GM12873 (cell line): Measurements from ENCODE around the gene SCIN.

Experiments used
- TF ChIP-seq, protein P1 (sequence below): IDR thresholded peaks from 2 replicates; pipeline ENCODE4 v1.5.1; 2012; ENCODE audit warnings: low read depth, mild to moderate bottlenecking, moderate library complexity, low read length, control low read depth; ENCODE audit not compliant: insufficient read depth; ENCODE audit errors: missing control alignments

The SCIN gene

DNA sequence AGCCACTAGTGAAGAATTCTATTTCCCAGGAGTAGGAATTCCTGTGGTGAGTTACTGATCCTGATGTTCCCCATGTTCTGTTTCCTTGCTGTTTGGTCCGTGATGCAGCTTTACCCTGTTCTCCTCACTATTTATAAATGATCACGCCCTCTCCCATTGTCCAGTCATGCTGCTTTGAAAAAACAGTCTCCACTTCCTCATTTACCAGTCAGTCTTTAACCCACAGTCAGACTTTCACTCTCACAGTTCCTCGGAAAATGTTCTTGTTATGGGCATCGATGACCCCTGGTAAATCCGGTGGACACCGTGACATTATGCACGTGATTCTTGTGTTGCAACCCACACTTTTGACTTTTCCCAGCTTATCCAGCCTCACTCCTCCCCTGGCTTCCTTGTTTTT is 14.4 kb downstream of the SCIN start:
- TF ChIP-seq, protein P1, sequence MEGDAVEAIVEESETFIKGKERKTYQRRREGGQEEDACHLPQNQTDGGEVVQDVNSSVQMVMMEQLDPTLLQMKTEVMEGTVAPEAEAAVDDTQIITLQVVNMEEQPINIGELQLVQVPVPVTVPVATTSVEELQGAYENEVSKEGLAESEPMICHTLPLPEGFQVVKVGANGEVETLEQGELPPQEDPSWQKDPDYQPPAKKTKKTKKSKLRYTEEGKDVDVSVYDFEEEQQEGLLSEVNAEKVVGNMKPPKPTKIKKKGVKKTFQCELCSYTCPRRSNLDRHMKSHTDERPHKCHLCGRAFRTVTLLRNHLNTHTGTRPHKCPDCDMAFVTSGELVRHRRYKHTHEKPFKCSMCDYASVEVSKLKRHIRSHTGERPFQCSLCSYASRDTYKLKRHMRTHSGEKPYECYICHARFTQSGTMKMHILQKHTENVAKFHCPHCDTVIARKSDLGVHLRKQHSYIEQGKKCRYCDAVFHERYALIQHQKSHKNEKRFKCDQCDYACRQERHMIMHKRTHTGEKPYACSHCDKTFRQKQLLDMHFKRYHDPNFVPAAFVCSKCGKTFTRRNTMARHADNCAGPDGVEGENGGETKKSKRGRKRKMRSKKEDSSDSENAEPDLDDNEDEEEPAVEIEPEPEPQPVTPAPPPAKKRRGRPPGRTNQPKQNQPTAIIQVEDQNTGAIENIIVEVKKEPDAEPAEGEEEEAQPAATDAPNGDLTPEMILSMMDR: no peak

DNA sequence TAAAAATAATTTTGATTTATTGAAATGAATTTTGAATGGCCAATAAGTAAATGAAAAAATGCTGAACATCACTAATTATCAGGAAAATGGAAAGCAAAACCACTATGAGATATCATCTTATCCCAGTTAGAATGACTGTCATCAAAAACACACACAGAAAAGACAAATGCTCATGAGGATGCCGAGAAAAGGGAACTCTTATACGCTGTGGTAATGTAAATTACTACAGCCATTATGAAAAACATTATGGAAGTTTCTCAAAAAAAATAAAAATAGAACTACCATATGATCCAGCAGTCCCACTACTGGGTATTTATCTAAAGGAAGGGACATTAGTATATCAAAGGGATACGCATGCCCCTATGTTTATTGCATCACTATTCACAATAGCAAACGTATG is 15.8 kb downstream of the SCIN start:
- TF ChIP-seq, protein P1: no peak

GRCh38 chr7:12588259-12588904 is 17.9 kb downstream of the SCIN start:
- TF ChIP-seq, protein P1: no peak

GRCh38 chr7:12590559-12590958 is 20.0 kb downstream of the SCIN start:
- TF ChIP-seq, protein P1: no peak

- TF ChIP-seq, protein P1: no peak
Measured at GRCh38 chr7:12594122-12594897, 23.8 kb downstream of the SCIN start.

DNA sequence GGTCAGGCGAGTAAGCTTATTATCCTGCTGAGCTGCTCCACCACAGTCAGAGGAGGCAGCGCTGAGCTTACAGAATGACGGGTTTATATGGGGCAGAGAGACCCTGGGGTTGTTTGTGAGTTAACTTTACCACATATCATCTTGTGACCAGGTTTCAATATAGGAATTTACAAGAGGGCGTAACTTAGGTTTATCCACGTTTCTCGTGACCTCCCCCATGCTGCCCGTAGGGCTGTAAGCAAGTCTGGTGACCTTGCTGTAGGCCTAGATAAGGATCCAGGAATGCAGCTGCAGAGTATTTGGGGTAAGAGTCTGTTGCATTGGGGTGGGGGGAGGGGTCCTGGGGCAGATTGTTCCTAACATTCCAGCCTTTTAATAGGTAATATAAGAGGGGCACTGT is 24.6 kb downstream of the SCIN start:
- TF ChIP-seq, protein P1: no peak

DNA sequence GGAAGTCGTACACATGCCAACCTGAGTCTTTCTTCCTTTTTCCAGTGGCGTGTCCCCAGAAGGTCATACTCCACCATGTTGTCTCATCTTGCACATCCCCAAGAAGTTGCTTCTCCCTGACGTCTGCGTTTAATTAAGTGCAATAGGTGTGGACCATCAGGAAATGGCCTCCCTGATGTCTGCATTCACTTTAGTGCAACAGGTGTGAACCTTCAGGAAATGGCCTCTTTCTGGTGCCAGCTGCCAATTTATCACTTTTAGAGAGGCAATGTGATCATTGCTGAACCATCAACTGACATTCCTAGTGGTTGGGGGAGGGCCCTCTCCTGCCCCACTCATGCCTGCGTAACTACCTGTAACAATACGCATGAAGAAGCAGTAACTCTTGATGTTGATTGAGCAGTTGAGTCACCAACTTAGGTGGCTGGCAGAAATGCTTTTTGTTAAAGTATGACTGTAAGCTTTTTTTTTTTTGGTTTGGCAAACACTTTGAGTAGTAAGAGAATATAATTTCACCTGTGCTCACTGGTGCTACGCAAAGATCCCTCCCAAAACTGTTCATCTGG is 25.8 kb downstream of the SCIN start:
- TF ChIP-seq, protein P1: no peak
